Measurements from ENCODE around the gene NTRK1. TPM values are rescaled to one million over a fixed set of nuclear protein-coding genes. Genes with fewer than 3 reads are reported as not detected.

The NTRK1 gene
- total RNA-seq, 2 donors from 2014 or later = 0.56 to 1.1 TPM

DNA sequence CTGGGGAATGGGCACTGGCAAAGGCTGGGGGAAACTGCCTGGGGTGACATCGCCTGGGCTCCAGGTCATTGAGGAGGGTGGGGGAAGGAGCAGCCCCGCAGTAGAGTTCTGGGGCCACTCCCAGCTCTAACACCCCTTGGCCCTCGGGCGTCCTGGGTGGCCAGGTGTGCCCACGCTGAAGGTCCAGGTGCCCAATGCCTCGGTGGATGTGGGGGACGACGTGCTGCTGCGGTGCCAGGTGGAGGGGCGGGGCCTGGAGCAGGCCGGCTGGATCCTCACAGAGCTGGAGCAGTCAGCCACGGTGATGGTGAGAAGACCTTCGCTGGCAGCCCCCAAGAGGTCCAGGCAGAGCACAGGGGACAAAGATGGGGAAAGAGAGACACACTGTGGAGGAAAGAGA lies 7.7 kb downstream of the NTRK1 start:
- Histone ChIP-seq H3K36me3 (no peaks in the 10 kb centered on the region), H3K27ac (no peak overlapping the region), H3K4me1 (no peaks in the 10 kb centered on the region), H3K9me3 (no peaks in the 10 kb centered on the region), H3K27me3 (no peaks in the 10 kb centered on the region), H3K4me3 (no peak overlapping the region), H3K9ac (ENCODE audit: low read depth in 2 of 2, low read length in 2 of 2) (no peak overlapping the region)
- DNase-seq = no peak
- TF ChIP-seq CTCF (IDR thresholded peaks at IDR 0.05) = no peak
- intact Hi-C loops (cut with DNase I) = loop anchor here (10.0 kb wide), 1 partner anchor 244 kb away; no protein-coding TSS in a partner anchor

GRCh38 chr1:156869455-156869854 lies 8.8 kb downstream of the NTRK1 start:
- no peak overlapping the region for H3K27ac ChIP-seq
- H3K4me3 ChIP-seq = no peak overlapping the region
- no peaks in the 10 kb centered on the region for H3K9me3 ChIP-seq
- TF ChIP-seq CTCF (IDR thresholded peaks at IDR 0.05) = no peak
- no peak overlapping the region for H3K9ac ChIP-seq (ENCODE audit: low read depth in 2 of 2, low read length in 2 of 2)
- no peaks in the 10 kb centered on the region for H3K36me3 ChIP-seq
- no peaks in the 10 kb centered on the region for H3K4me1 ChIP-seq
- H3K27me3 ChIP-seq = no peaks in the 10 kb centered on the region
- DNase-seq = no peak
- intact Hi-C loops (cut with DNase I) = loop anchor here (10.0 kb wide), 1 partner anchor 245 kb away; no protein-coding TSS in a partner anchor

DNA sequence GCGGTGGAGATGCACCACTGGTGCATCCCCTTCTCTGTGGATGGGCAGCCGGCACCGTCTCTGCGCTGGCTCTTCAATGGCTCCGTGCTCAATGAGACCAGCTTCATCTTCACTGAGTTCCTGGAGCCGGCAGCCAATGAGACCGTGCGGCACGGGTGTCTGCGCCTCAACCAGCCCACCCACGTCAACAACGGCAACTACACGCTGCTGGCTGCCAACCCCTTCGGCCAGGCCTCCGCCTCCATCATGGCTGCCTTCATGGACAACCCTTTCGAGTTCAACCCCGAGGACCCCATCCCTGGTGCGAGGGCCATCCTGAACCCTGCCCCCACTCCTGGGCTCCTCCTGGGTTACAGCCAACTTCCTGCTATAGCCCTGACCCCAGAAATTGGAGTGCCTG lies 13.0 kb downstream of the NTRK1 start:
- DNase-seq = no peak
- H3K27me3 ChIP-seq = no peaks in the 10 kb centered on the region

GRCh38 chr1:156874142-156874541 lies 13.5 kb downstream of the NTRK1 start:
- no peak for TF ChIP-seq CTCF (IDR thresholded peaks at IDR 0.05)
- H3K9ac ChIP-seq (ENCODE audit: low read depth in 2 of 2, low read length in 2 of 2) = no peak overlapping the region
- intact Hi-C loops (cut with DNase I) = loop anchor here (10.0 kb wide), 1 partner anchor 159 kb away; no protein-coding TSS in a partner anchor
- no peaks in the 10 kb centered on the region for H3K4me1 ChIP-seq
- H3K9me3 ChIP-seq = no peaks in the 10 kb centered on the region
- no peak for DNase-seq
- no peaks in the 10 kb centered on the region for H3K36me3 ChIP-seq
- no peaks in the 10 kb centered on the region for H3K27me3 ChIP-seq
- H3K27ac ChIP-seq = no peak overlapping the region
- no peak overlapping the region for H3K4me3 ChIP-seq

More for the DNA sequence above, 13.0 kb downstream of the NTRK1 start:
- intact Hi-C loops (cut with DNase I) = loop anchor here (10.0 kb wide), 1 partner anchor 159 kb away; no protein-coding TSS in a partner anchor
- Histone ChIP-seq H3K36me3 (no peaks in the 10 kb centered on the region), H3K4me3 (no peak overlapping the region), H3K27ac (no peak overlapping the region), H3K4me1 (no peaks in the 10 kb centered on the region), H3K9me3 (no peaks in the 10 kb centered on the region), H3K9ac (ENCODE audit: low read depth in 2 of 2, low read length in 2 of 2) (no peak overlapping the region)
- no peak for TF ChIP-seq CTCF (IDR thresholded peaks at IDR 0.05)

- no peaks in the 10 kb centered on the region for H3K4me1 ChIP-seq
- H3K27me3 ChIP-seq = no peaks in the 10 kb centered on the region
- no peak overlapping the region for H3K4me3 ChIP-seq
- no peaks in the 10 kb centered on the region for H3K36me3 ChIP-seq
- TF ChIP-seq CTCF (IDR thresholded peaks at IDR 0.05) = no peak
- H3K27ac ChIP-seq = no peak overlapping the region
- H3K9ac ChIP-seq (ENCODE audit: low read depth in 2 of 2, low read length in 2 of 2) = no peak overlapping the region
- no peak for DNase-seq
- intact Hi-C loops (cut with DNase I) = loop anchor here (10.0 kb wide), 1 partner anchor 160 kb away; no protein-coding TSS in a partner anchor
- no peaks in the 10 kb centered on the region for H3K9me3 ChIP-seq
These were observed 14.1 kb downstream of the NTRK1 start for GRCh38 chr1:156874572-156875340.

All from colonic mucosa (tissue), 4 donors.